Neutrophil (primary cell): ENCODE measurements around the gene DAB1.

Experiments
- H3K27ac ChIP-seq: fragments of 200-600 bp; sonication (generic); 2 replicates; pipeline ENCODE4 v1.5.1; 2016; ENCODE audit warnings: mild to moderate bottlenecking, moderate library complexity
- H3K27me3 ChIP-seq: fragments of 200-600 bp; sonication (generic); 2 replicates; pipeline ENCODE4 v1.6.0; 2016; ENCODE audit warnings: mild to moderate bottlenecking
- H3K36me3 ChIP-seq: fragments of 200-600 bp; sonication (generic); 2 replicates; pipeline ENCODE4 v1.5.1; 2017
- H3K4me1 ChIP-seq, 2 experiments: fragments of 200-600 bp in 1 of 2; sonication (generic) in 1 of 2; 1 replicate in 1 of 2; 2 replicates in 1 of 2; pipeline versions ENCODE4 v1.5.1 to v1.6.1; 2013 to 2016; ENCODE audit warnings: low read depth in 1 of 2, low read length in 1 of 2, mild to moderate bottlenecking in 1 of 2, moderate library complexity in 1 of 2; ENCODE audit not compliant: control insufficient read depth in 1 of 2, insufficient read depth in 1 of 2
- H3K4me3 ChIP-seq, 2 experiments: fragments of 200-600 bp in 1 of 2; sonication (generic) in 1 of 2; 1 replicate in 1 of 2; 2 replicates in 1 of 2; pipeline ENCODE4 v1.5.1; 2013 to 2016; ENCODE audit warnings: low read depth in 1 of 2, low read length in 1 of 2, mild to moderate bottlenecking in 1 of 2, moderate library complexity in 1 of 2
- H3K9me3 ChIP-seq: fragments of 200-600 bp; sonication (generic); 2 replicates; pipeline ENCODE4 v1.5.1; 2016
- TF ChIP-seq, protein P1 (sequence below): fragments of 200-600 bp; sonication (generic); IDR thresholded peaks from 2 replicates; pipeline ENCODE4 v1.5.1; 2016; ENCODE audit warnings: antibody characterized with exemption

DAB1 gene

DNA sequence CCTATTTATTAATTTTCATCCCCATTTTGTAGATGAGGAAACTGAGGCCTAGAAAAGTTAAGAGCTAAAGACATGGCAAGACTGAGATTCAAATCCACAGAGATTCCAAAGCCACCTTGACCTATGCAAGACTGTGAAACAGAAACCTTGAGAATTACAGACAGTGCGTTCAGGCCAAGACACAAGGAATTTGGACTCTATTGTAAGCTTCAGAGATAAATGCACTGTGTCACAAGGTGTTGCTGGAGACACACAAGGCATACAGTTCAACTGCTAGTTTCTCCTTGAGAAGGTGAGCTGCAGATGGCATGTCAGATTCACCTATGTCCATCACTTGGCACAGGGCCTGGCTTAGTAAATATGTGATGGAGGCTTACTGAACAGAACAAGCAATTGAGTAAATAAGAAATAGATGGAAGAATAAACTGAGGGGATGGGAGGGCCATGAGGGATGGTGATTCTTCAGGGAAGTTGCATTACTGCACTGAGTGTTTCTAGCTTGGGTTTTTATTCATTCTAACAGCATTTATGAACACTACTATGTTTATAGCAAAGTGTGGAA, 215.0 kb downstream of the DAB1 start:
- Histone ChIP-seq H3K4me3 (no peak overlapping the region), H3K36me3 (no peaks in the 10 kb centered on the region), H3K27ac (no peak overlapping the region), H3K9me3 (no peaks in the 10 kb centered on the region), H3K4me1 (no peaks in the 10 kb centered on the region), H3K27me3 (no peaks in the 10 kb centered on the region)
- TF ChIP-seq, protein P1, sequence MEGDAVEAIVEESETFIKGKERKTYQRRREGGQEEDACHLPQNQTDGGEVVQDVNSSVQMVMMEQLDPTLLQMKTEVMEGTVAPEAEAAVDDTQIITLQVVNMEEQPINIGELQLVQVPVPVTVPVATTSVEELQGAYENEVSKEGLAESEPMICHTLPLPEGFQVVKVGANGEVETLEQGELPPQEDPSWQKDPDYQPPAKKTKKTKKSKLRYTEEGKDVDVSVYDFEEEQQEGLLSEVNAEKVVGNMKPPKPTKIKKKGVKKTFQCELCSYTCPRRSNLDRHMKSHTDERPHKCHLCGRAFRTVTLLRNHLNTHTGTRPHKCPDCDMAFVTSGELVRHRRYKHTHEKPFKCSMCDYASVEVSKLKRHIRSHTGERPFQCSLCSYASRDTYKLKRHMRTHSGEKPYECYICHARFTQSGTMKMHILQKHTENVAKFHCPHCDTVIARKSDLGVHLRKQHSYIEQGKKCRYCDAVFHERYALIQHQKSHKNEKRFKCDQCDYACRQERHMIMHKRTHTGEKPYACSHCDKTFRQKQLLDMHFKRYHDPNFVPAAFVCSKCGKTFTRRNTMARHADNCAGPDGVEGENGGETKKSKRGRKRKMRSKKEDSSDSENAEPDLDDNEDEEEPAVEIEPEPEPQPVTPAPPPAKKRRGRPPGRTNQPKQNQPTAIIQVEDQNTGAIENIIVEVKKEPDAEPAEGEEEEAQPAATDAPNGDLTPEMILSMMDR: no peak

- no peaks in the 10 kb centered on the region for H3K9me3 ChIP-seq
- H3K27me3 ChIP-seq: no peaks in the 10 kb centered on the region
- no peak overlapping the region for H3K27ac ChIP-seq
- no peaks in the 10 kb centered on the region for H3K4me1 ChIP-seq
- no peaks in the 10 kb centered on the region for H3K36me3 ChIP-seq
- no peak overlapping the region for H3K4me3 ChIP-seq
- TF ChIP-seq, protein P1: no peak
These were observed 217.8 kb downstream of the DAB1 start for GRCh38 chr1:57206038-57206437.

- H3K4me3 ChIP-seq: no peak overlapping the region
- no peaks in the 10 kb centered on the region for H3K9me3 ChIP-seq
- TF ChIP-seq, protein P1: no peak
- no peak overlapping the region for H3K27ac ChIP-seq
- H3K4me1 ChIP-seq: no peaks in the 10 kb centered on the region
- H3K27me3 ChIP-seq: no peaks in the 10 kb centered on the region
- no peaks in the 10 kb centered on the region for H3K36me3 ChIP-seq
These were observed 218.7 kb downstream of the DAB1 start for GRCh38 chr1:57204942-57205787.

DNA sequence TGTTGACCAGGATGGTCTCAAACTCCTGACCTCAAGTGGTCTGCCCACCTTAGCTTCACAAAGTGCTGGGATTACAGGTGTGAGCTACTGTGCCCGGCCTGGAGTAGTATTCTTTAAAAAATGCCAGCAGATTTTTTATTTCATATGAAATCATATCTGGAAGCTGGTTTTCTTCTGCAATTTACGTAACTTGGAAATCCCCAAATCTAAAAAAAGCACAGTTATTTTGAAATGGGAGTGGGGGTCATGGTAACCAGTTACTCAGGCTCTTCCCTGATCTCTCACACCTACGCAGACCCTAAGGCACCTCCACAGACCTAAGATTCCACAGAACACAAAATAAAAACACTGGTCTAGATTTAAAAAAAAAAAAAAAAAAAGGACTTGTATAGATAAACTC, 219.8 kb downstream of the DAB1 start:
- H3K36me3 ChIP-seq: no peaks in the 10 kb centered on the region
- no peaks in the 10 kb centered on the region for H3K27me3 ChIP-seq
- no peaks in the 10 kb centered on the region for H3K9me3 ChIP-seq
- H3K27ac ChIP-seq: no peak overlapping the region
- H3K4me1 ChIP-seq: no peaks in the 10 kb centered on the region
- H3K4me3 ChIP-seq: no peak overlapping the region
- TF ChIP-seq, protein P1: no peak

GRCh38 chr1:57202241-57202640, 221.6 kb downstream of the DAB1 start:
- Histone ChIP-seq H3K27ac (no peak overlapping the region), H3K9me3 (no peaks in the 10 kb centered on the region), H3K27me3 (no peaks in the 10 kb centered on the region), H3K4me1 (no peaks in the 10 kb centered on the region), H3K36me3 (no peaks in the 10 kb centered on the region), H3K4me3 (no peak overlapping the region)
- TF ChIP-seq, protein P1: no peak
